HG02678 (cell line): Measurements from ENCODE around the gene KRT40.

Experiments
- ATAC-seq: cut with Tn5 transposase; IDR thresholded peaks from one replicate; pipeline ENCODE4 v1.9.1; 2021; ENCODE audit warnings: mild to moderate bottlenecking, moderate library complexity; ENCODE audit not compliant: unreplicated experiment

The KRT40 gene

GRCh38 chr17:40997361-40997760, 13.2 kb upstream of the KRT40 start:
- ATAC-seq: no peak

GRCh38 chr17:40996829-40997228, 12.7 kb upstream of the KRT40 start:
- ATAC-seq: no peak

GRCh38 chr17:40995116-40995515, 11.0 kb upstream of the KRT40 start:
- ATAC-seq: no peak

- ATAC-seq: no peak
Measured at GRCh38 chr17:40993839-40994238, 9.7 kb upstream of the KRT40 start, which contains the start of gene KRTAP3-3. Gene KRTAP3-3, minus strand, starts transcription at chr17:40994164. Its CDS starts 67 bp downstream, at chr17:40994097.

GRCh38 chr17:40993084-40993483, 9.0 kb upstream of the KRT40 start:
- ATAC-seq: no peak

- ATAC-seq: no peak
Measured at GRCh38 chr17:40992666-40993065, 8.5 kb upstream of the KRT40 start.

- ATAC-seq: no peak
Measured at GRCh38 chr17:40986920-40987319, 2.8 kb upstream of the KRT40 start.

GRCh38 chr17:40981115-40981514, 3.0 kb downstream of the KRT40 start:
- no peak for ATAC-seq

GRCh38 chr17:40980596-40980995, 3.5 kb downstream of the KRT40 start:
- ATAC-seq: no peak

- ATAC-seq: no peak
Measured at GRCh38 chr17:40980117-40980516, 4.0 kb downstream of the KRT40 start.

- no peak for ATAC-seq
Measured at GRCh38 chr17:40978575-40979151, 5.5 kb downstream of the KRT40 start.

- no peak for ATAC-seq
Measured at GRCh38 chr17:40975516-40975915, 8.6 kb downstream of the KRT40 start.

GRCh38 chr17:40974366-40974765, 9.8 kb downstream of the KRT40 start:
- ATAC-seq: no peak

- ATAC-seq: no peak
Measured at GRCh38 chr17:40967582-40967981, 16.5 kb downstream of the KRT40 start.

GRCh38 chr17:40966848-40967247, 17.3 kb downstream of the KRT40 start, which contains the start of gene KRT39:
Gene KRT39, minus strand, starts transcription at chr17:40966948. Its CDS starts 92 bp downstream, at chr17:40966856.
- ATAC-seq: no peak

GRCh38 chr17:40963838-40964237, 20.3 kb downstream of the KRT40 start:
- no peak for ATAC-seq

GRCh38 chr17:40962059-40962561, 22.0 kb downstream of the KRT40 start:
- ATAC-seq: no peak

GRCh38 chr17:40961591-40961990, 22.5 kb downstream of the KRT40 start:
- ATAC-seq: no peak

GRCh38 chr17:40960144-40960543, 24.0 kb downstream of the KRT40 start:
- ATAC-seq: no peak

GRCh38 chr17:40958086-40958953, 25.8 kb downstream of the KRT40 start:
- no peak for ATAC-seq

GRCh38 chr17:40956401-40957254, 27.5 kb downstream of the KRT40 start:
- no peak for ATAC-seq
